ENCODE measurements around the gene ISM1.

The ISM1 gene

DNA sequence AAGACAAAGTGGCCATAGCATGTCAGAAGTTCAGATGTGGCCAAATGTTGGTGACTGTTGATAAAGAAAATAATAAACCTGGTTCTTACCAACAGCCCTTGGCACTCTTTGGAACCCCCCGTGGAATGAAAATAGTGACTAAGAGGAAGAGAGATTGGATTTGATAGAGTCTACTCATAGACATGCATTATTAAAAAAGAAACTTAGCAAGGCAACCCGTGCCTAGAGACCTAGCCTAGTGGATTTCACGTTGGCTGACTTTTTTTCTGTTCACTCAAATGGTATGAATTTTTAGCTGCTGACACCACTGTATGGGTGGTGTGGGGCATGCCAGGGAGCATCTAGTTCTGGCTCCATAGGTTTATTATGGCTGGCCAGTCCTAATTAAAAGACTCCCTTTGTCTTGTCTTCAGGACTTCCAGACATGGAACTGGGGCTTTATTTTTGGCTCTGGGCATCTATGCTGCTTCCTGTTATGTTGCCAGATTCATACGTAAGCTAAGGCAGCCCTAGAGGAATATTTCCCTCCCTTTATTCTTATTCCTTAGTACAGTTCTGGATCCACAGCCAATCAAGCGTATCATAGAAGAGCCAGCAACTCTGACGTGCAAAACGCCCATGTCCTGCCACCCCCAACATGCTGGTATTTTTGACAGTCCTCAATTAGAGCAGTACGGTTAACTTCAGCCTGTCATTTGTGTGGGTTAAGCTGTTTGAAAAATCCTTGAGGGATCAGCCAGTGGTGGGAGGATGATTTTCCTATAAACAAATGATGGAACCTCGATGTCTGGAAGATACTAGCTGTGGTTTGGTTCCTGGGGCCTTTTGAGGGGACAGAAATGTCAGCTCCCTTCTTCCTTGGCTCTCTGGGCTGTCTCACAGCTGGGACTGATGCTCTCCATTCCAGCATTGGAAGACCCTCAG is 127.5 kb downstream of the ISM1 start:
- Histone ChIP-seq H3K4me2 (ENCODE audit: low read length) (no peak overlapping the region), H3F3A (ENCODE audit: insufficient read depth, low read length) (no peaks in the 10 kb centered on the region), H4K20me1 (ENCODE audit: insufficient read depth, low read length) (no peaks in the 10 kb centered on the region), H3K9ac (ENCODE audit: low read length) (no peak overlapping the region), H3K36me3 (ENCODE audit: insufficient read depth, low read length) (no peaks in the 10 kb centered on the region), H3K79me2 (ENCODE audit: insufficient read depth, low read length) (no peaks in the 10 kb centered on the region), H3K9me3 (ENCODE audit: low read length) (no peaks in the 10 kb centered on the region), H3K27ac (ENCODE audit: low read depth, low read length, poor library complexity, severe bottlenecking) (no peak overlapping the region), H3K9me2 (ENCODE audit: low read depth, low read length) (no peaks in the 10 kb centered on the region), H3K27me3 (ENCODE audit: insufficient read depth, low read length) (no peaks in the 10 kb centered on the region), H3K4me3 (ENCODE audit: low read depth, low read length, poor library complexity, severe bottlenecking) (no peak overlapping the region), H2AFZ (ENCODE audit: low read length) (no peak overlapping the region), H3K4me1 (ENCODE audit: insufficient read depth, low read length, severe bottlenecking) (no peaks in the 10 kb centered on the region)
- TF ChIP-seq, protein P1, sequence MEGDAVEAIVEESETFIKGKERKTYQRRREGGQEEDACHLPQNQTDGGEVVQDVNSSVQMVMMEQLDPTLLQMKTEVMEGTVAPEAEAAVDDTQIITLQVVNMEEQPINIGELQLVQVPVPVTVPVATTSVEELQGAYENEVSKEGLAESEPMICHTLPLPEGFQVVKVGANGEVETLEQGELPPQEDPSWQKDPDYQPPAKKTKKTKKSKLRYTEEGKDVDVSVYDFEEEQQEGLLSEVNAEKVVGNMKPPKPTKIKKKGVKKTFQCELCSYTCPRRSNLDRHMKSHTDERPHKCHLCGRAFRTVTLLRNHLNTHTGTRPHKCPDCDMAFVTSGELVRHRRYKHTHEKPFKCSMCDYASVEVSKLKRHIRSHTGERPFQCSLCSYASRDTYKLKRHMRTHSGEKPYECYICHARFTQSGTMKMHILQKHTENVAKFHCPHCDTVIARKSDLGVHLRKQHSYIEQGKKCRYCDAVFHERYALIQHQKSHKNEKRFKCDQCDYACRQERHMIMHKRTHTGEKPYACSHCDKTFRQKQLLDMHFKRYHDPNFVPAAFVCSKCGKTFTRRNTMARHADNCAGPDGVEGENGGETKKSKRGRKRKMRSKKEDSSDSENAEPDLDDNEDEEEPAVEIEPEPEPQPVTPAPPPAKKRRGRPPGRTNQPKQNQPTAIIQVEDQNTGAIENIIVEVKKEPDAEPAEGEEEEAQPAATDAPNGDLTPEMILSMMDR (IDR thresholded peaks at IDR 0.05; ENCODE audit: low read length), result no peak
- no peak for TF ChIP-seq EZH2 (IDR thresholded peaks at IDR 0.05; ENCODE audit: borderline replicate concordance, low read length)

DNA sequence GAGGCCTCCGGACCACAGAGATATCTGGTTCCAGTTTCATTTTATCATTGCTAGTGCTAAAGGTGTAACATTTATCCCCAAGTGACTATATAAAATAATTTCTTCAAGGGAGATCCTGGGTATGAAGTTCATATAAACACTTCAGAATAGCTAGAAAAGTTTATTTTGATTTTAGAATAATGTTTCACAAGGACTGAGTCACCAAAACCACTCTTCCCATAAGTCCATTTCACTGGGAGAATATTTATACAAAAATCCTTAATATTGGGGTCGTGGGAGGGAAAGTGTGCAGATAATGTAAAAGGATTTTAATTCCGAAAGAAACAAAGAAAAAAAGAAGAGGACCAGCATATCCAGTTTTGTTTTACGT is 128.1 kb downstream of the ISM1 start:
- H3K4me3 ChIP-seq (ENCODE audit: low read depth, low read length, poor library complexity, severe bottlenecking), result no peak overlapping the region
- H3K36me3 ChIP-seq (ENCODE audit: insufficient read depth, low read length), result no peaks in the 10 kb centered on the region
- H4K20me1 ChIP-seq (ENCODE audit: insufficient read depth, low read length), result no peaks in the 10 kb centered on the region
- no peaks in the 10 kb centered on the region for H3K4me1 ChIP-seq (ENCODE audit: insufficient read depth, low read length, severe bottlenecking)
- H3K79me2 ChIP-seq (ENCODE audit: insufficient read depth, low read length), result no peaks in the 10 kb centered on the region
- H3F3A ChIP-seq (ENCODE audit: insufficient read depth, low read length), result no peaks in the 10 kb centered on the region
- H3K9me3 ChIP-seq (ENCODE audit: low read length), result no peaks in the 10 kb centered on the region
- no peak for TF ChIP-seq EZH2 (IDR thresholded peaks at IDR 0.05; ENCODE audit: borderline replicate concordance, low read length)
- TF ChIP-seq, protein P1 (IDR thresholded peaks at IDR 0.05; ENCODE audit: low read length), result no peak
- no peaks in the 10 kb centered on the region for H3K27me3 ChIP-seq (ENCODE audit: insufficient read depth, low read length)
- no peak overlapping the region for H2AFZ ChIP-seq (ENCODE audit: low read length)
- H3K9ac ChIP-seq (ENCODE audit: low read length), result no peak overlapping the region
- no peaks in the 10 kb centered on the region for H3K9me2 ChIP-seq (ENCODE audit: low read depth, low read length)
- H3K4me2 ChIP-seq (ENCODE audit: low read length), result no peak overlapping the region
- H3K27ac ChIP-seq (ENCODE audit: low read depth, low read length, poor library complexity, severe bottlenecking), result no peak overlapping the region
